Measurements from ENCODE around the gene SERPINA10.

The SERPINA10 gene

DNA sequence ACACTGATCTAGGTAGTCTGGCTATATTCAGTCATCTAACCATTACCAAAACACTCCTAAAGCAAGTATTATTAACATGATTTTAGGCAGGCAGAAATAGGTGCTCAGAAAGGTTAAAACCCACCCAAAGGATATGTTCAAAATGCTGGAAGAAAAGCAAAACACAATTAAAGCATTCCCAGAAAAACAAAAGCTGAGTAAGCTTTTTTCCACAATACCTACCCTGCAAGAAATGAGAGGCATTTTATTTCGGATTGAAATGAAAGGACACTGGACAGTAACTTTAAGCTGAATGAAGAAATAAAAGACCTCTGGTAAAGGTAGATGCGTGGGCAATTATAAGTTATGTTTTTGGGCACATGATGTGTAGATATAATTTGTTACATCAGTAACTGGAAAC is 21.8 kb upstream of the SERPINA10 start:
- TF ChIP-seq, protein P1, sequence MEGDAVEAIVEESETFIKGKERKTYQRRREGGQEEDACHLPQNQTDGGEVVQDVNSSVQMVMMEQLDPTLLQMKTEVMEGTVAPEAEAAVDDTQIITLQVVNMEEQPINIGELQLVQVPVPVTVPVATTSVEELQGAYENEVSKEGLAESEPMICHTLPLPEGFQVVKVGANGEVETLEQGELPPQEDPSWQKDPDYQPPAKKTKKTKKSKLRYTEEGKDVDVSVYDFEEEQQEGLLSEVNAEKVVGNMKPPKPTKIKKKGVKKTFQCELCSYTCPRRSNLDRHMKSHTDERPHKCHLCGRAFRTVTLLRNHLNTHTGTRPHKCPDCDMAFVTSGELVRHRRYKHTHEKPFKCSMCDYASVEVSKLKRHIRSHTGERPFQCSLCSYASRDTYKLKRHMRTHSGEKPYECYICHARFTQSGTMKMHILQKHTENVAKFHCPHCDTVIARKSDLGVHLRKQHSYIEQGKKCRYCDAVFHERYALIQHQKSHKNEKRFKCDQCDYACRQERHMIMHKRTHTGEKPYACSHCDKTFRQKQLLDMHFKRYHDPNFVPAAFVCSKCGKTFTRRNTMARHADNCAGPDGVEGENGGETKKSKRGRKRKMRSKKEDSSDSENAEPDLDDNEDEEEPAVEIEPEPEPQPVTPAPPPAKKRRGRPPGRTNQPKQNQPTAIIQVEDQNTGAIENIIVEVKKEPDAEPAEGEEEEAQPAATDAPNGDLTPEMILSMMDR (IDR thresholded peaks at IDR 0.05; ENCODE audit: low read depth, low read length, missing control alignments): no peak
- H3K4me3 ChIP-seq (replicated peaks; ENCODE audit: low read depth, low read length): no peak overlapping the region
- no peak for DNase-seq (ENCODE audit: extremely low read depth, low read depth)

DNA sequence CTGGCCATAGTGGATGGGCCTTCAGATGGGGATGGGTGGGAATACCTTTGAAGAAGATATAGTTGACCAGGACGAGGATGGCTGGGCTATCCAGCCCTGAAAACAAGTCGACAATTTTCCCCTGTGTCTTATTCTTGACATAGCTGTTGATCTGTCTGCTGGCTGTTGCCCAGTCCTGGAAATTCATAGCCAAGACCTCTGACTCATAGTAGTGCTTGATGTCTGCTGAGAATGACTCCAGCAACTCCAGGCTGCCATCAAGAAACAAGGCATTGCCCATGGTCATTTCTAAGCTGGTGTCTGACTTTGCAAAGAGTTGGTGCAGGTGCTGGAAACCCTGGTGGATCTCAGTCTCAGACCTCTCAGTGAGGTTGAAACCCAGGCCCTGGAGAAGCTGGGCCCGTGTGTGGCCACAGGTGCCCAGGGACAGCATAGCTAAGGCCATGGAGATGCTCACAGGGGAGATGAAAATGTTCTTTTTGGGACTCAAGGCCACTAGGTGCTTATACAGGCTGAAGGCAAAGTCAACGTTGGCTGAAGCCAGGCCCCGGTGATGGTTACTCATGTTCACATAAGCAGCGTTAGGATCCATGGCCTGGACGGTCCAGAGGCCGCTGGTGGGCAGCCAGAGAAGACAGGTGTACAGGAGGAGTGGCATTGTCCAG is 21.1 kb upstream of the SERPINA10 start:
- DNase-seq (ENCODE audit: extremely low read depth, low read depth): no peak
- H3K4me3 ChIP-seq (replicated peaks; ENCODE audit: low read depth, low read length): no peak overlapping the region
- TF ChIP-seq, protein P1 (IDR thresholded peaks at IDR 0.05; ENCODE audit: low read depth, low read length, missing control alignments): no peak

DNA sequence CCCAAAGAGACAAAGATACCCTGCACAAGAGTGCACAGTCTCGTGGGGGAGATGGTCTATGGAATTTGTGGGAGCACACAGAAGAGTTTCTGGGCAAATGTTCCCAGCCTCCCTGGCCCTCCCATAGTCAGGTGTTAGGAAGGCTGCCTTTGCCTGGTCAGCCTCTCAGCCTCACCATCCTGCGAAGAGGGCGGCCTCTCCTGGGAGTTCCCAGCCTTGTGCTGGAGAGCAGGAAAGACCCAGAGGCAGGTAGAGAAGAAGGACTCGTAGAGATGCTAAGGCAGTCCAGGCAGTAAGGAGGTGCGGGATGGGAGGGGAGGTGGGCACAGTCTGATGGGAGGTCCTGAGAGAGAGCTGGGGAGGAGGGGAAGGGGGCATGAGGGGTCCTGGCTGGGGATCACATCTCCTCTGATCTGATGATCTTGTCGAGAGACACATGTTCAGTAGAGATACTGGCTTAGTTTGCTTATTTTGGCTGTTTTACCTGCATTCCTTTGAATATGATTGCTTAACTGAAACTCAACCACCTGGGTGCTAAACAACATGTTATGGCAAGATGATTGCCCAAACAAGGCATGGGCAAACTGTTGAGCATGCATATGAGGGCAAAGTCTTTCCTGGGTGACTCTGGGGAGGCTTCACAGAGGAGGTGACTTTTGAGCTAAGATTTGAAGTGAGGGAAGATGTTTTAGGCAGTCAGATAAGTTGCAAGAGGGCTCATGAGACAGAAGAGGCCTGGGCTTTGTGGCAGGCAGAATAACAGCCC is 19.6 kb upstream of the SERPINA10 start:
- TF ChIP-seq, protein P1 (IDR thresholded peaks at IDR 0.05; ENCODE audit: low read depth, low read length, missing control alignments): no peak
- no peak overlapping the region for H3K4me3 ChIP-seq (replicated peaks; ENCODE audit: low read depth, low read length)
- no peak for DNase-seq (ENCODE audit: extremely low read depth, low read depth)

DNA sequence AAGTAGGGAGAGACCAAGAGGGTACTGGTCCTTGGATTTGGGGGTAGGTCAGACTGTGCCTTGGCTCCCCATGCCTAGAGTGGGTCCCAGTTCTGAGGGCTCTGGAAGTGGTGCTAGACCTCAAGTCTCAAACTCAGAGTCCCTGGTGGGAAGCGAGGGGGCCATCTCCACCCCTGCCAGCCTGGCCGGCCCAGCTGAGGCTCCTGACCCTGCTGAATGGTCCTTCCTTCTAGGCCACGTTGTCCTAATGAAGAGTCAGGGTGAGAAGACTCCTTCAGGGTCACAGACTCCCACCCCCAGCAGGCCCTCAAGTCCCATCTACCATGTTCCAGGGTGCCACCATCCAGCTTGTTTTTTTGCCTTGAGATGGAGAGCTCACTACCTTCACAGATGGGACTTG is 17.2 kb upstream of the SERPINA10 start:
- H3K4me3 ChIP-seq (replicated peaks; ENCODE audit: low read depth, low read length): no peak overlapping the region
- no peak for DNase-seq (ENCODE audit: extremely low read depth, low read depth)
- TF ChIP-seq, protein P1 (IDR thresholded peaks at IDR 0.05; ENCODE audit: low read depth, low read length, missing control alignments): no peak

DNA sequence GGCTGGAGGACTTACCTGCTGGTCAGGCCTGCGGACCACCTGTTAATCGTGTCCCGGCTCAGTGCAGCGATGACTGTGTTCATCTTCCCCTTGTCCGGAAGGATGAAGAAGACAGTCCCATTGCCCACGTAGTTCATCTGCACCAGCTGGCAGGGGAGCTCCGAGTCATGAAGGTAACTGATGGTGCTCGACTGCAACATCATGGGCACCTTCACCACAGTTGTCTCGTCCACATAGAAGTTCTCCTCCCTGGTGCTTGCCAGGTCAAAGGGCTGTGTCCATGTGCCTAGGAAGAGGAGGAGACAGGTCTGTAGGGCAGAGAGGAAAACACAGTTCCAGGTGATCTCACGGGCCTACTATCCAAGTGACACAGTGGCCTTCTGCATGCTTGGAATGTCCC is 16.7 kb upstream of the SERPINA10 start:
- TF ChIP-seq, protein P1 (IDR thresholded peaks at IDR 0.05; ENCODE audit: low read depth, low read length, missing control alignments): no peak
- no peak for DNase-seq (ENCODE audit: extremely low read depth, low read depth)
- H3K4me3 ChIP-seq (replicated peaks; ENCODE audit: low read depth, low read length): no peak overlapping the region

DNA sequence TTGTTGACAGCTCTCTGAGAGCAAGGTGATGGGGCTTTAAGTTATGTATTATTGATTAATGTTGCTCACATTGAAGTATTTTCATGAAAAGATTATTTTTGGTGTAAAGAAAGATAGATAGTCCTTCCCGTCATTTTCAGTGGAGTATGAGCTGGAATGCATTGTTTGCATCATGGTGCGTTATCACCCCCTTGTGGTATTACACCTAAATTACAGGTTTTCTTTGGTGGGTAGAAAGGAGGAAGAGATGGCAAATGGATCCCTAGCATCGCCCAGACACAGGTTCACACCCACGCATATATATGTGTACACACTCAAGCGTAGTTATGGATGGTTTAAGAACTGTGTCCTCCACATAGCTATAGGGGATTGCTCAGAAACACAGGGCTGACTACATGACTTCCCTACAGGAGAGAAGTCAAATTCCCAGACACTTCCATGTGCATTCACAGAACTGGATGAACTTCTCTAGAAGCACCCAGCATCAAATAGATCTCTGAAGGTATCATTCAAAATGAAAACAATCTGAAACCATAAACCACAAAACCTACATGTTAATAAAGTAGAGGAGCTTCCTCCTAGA is 14.4 kb upstream of the SERPINA10 start:
- TF ChIP-seq, protein P1 (IDR thresholded peaks at IDR 0.05; ENCODE audit: low read depth, low read length, missing control alignments): peak; percentile 32
- H3K4me3 ChIP-seq (replicated peaks; ENCODE audit: low read depth, low read length): no peak overlapping the region
- DNase-seq (ENCODE audit: extremely low read depth, low read depth): no peak

Measured in HFF-Myc (cell line).